Tibial nerve (tissue), 3 donors: ENCODE data around the gene GBP4.

Experiments used
- POLR2A ChIP-seq, 2 donors: fragments of 450-650 bp; IDR thresholded peaks; one replicate each; pipeline ENCODE4 v1.6.1; 2017; ENCODE audit warnings: antibody characterized with exemption in 2 of 2, mild to moderate bottlenecking in 2 of 2, moderate library complexity in 2 of 2
- TF ChIP-seq, protein P1 (sequence below), 5 experiments: fragments of 200-600 bp in 3 of 5; fragments of 450-650 bp in 2 of 5; sonication (generic) in 3 of 5; IDR thresholded peaks; one replicate each; pipeline ENCODE4 v1.5.1; 2016 to 2019; ENCODE audit warnings: antibody characterized with exemption in 5 of 5, mild to moderate bottlenecking in 3 of 5, moderate library complexity in 2 of 5

- TF ChIP-seq, protein P1, sequence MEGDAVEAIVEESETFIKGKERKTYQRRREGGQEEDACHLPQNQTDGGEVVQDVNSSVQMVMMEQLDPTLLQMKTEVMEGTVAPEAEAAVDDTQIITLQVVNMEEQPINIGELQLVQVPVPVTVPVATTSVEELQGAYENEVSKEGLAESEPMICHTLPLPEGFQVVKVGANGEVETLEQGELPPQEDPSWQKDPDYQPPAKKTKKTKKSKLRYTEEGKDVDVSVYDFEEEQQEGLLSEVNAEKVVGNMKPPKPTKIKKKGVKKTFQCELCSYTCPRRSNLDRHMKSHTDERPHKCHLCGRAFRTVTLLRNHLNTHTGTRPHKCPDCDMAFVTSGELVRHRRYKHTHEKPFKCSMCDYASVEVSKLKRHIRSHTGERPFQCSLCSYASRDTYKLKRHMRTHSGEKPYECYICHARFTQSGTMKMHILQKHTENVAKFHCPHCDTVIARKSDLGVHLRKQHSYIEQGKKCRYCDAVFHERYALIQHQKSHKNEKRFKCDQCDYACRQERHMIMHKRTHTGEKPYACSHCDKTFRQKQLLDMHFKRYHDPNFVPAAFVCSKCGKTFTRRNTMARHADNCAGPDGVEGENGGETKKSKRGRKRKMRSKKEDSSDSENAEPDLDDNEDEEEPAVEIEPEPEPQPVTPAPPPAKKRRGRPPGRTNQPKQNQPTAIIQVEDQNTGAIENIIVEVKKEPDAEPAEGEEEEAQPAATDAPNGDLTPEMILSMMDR (IDR thresholded peaks at IDR 0.05) = no peak
- no peak for TF ChIP-seq POLR2A (IDR thresholded peaks at IDR 0.05)
Measured at GRCh38 chr1:89190017-89190416, 8.7 kb downstream of the GBP4 start.
